Activated CD4-positive, alpha-beta T cell treated with anti-CD3 and anti-CD28 coated beads, Interleukin-2, amount 10 ng/mL, durations not matched to agents 24 days and 14 days (primary cell): ENCODE results near the gene CEP164. TPM values are rescaled to one million over a fixed set of nuclear protein-coding genes. Genes with fewer than 3 reads are reported as not detected.
"Not testable (repeated sequence)": the region's sequence is repeated elsewhere in the genome, so short reads cannot be mapped to it uniquely, and the experiment has no call there.

ENCODE experiments used
- DNase-seq: peaks from one replicate; pipeline ENCODE4 v3.0.0; 2022
- H3K27ac Mint-ChIP-seq: one replicate; pipeline ENCODE4 v1.8.0; 2022; ENCODE audit warnings: mild to moderate bottlenecking, mixed read lengths
- H3K27me3 Mint-ChIP-seq: one replicate; pipeline ENCODE4 v1.8.0; 2022; ENCODE audit warnings: mixed read lengths
- H3K36me3 Mint-ChIP-seq: one replicate; pipeline ENCODE4 v1.8.0; 2022; ENCODE audit warnings: low read depth, mild to moderate bottlenecking, mixed read lengths
- H3K4me1 Mint-ChIP-seq: one replicate; pipeline ENCODE4 v1.8.0; 2021; ENCODE audit warnings: mixed read lengths
- H3K4me3 Mint-ChIP-seq: one replicate; pipeline ENCODE4 v1.8.0; 2022; ENCODE audit warnings: mild to moderate bottlenecking, moderate library complexity, mixed read lengths
- H3K9me3 Mint-ChIP-seq: one replicate; pipeline ENCODE4 v1.8.0; 2021; ENCODE audit warnings: mixed read lengths
- intact Hi-C: fragments of 100-400 bp; cut with micrococcal nuclease; formaldehyde crosslinking; loops from one replicate; pipeline ENCODE4 v1.15.1; 2023
- total RNA-seq: library from RNA; stranded (reverse); gene quantifications from 2 replicates; pipeline ENCODE4 v1.2.3, GENCODE V29; 2022

Gene CEP164
- total RNA-seq, 1 donor from 2014 or later = 39.0 TPM

- Mint-ChIP-seq H3K36me3 (peaks cover 10% of the 10 kb centered on the region), H3K27ac (no peak overlapping the region), H3K27me3 (no peaks in the 10 kb centered on the region), H3K4me3 (no peak overlapping the region), H3K9me3 (no peaks in the 10 kb centered on the region), H3K4me1 (peaks cover under 1% of the 10 kb centered on the region)
- DNase-seq = no peak
- intact Hi-C loops = no loop called here
These were observed 56.4 kb downstream of the CEP164 start for GRCh38 chr11:117384045-117384444.

- no peaks in the 10 kb centered on the region for H3K9me3 Mint-ChIP-seq
- peaks cover 1% of the 10 kb centered on the region for H3K4me1 Mint-ChIP-seq
- intact Hi-C loops = no loop called here
- peaks cover 15% of the 10 kb centered on the region for H3K36me3 Mint-ChIP-seq
- H3K27ac Mint-ChIP-seq = no peak overlapping the region
- H3K4me3 Mint-ChIP-seq = no peak overlapping the region
- no peak for DNase-seq
- no peaks in the 10 kb centered on the region for H3K27me3 Mint-ChIP-seq
These were observed 57.8 kb downstream of the CEP164 start for GRCh38 chr11:117385471-117385870.

- no peak overlapping the region for H3K4me3 Mint-ChIP-seq
- peaks cover 16% of the 10 kb centered on the region for H3K36me3 Mint-ChIP-seq
- intact Hi-C loops = no loop called here
- no peak for DNase-seq
- peaks cover 1% of the 10 kb centered on the region for H3K4me1 Mint-ChIP-seq
- H3K27ac Mint-ChIP-seq = no peak overlapping the region
- no peaks in the 10 kb centered on the region for H3K27me3 Mint-ChIP-seq
- H3K9me3 Mint-ChIP-seq = no peaks in the 10 kb centered on the region
These were observed 58.3 kb downstream of the CEP164 start for GRCh38 chr11:117385906-117386305.

- Mint-ChIP-seq H3K27me3 (no peaks in the 10 kb centered on the region), H3K36me3 (peaks cover 23% of the 10 kb centered on the region), H3K27ac (no peak overlapping the region), H3K4me3 (no peak overlapping the region), H3K4me1 (peaks cover 1% of the 10 kb centered on the region), H3K9me3 (no peaks in the 10 kb centered on the region)
- intact Hi-C loops = no loop called here
- DNase-seq = no peak
These were observed 60.5 kb downstream of the CEP164 start for GRCh38 chr11:117387992-117388755.

- Mint-ChIP-seq H3K4me3 (no peak overlapping the region), H3K27me3 (no peaks in the 10 kb centered on the region), H3K4me1 (peaks cover 1% of the 10 kb centered on the region), H3K27ac (no peak overlapping the region), H3K36me3 (peaks cover 31% of the 10 kb centered on the region), H3K9me3 (no peaks in the 10 kb centered on the region)
- no peak for DNase-seq
- intact Hi-C loops = no loop called here
These were observed 63.1 kb downstream of the CEP164 start for GRCh38 chr11:117390743-117391142.

- Mint-ChIP-seq H3K9me3 (no peaks in the 10 kb centered on the region), H3K4me1 (peaks cover 1% of the 10 kb centered on the region), H3K4me3 (no peak overlapping the region), H3K27me3 (no peaks in the 10 kb centered on the region), H3K36me3 (peaks cover 34% of the 10 kb centered on the region), H3K27ac (no peak overlapping the region)
- intact Hi-C loops = no loop called here
- DNase-seq = no peak
These were observed 63.5 kb downstream of the CEP164 start for GRCh38 chr11:117391181-117391580.

- H3K9me3 Mint-ChIP-seq = no peaks in the 10 kb centered on the region
- peaks cover 1% of the 10 kb centered on the region for H3K4me1 Mint-ChIP-seq
- H3K27me3 Mint-ChIP-seq = no peaks in the 10 kb centered on the region
- H3K36me3 Mint-ChIP-seq = peaks cover 41% of the 10 kb centered on the region
- no peak overlapping the region for H3K4me3 Mint-ChIP-seq
- intact Hi-C loops = no loop called here
- H3K27ac Mint-ChIP-seq = no peak overlapping the region
- DNase-seq = no peak
These were observed 64.5 kb downstream of the CEP164 start for GRCh38 chr11:117392001-117392690.

- peaks cover 1% of the 10 kb centered on the region for H3K4me1 Mint-ChIP-seq
- H3K4me3 Mint-ChIP-seq = no peak overlapping the region
- no peaks in the 10 kb centered on the region for H3K9me3 Mint-ChIP-seq
- no peak overlapping the region for H3K27ac Mint-ChIP-seq
- no peak for DNase-seq
- peaks cover 49% of the 10 kb centered on the region for H3K36me3 Mint-ChIP-seq
- intact Hi-C loops = no loop called here
- no peaks in the 10 kb centered on the region for H3K27me3 Mint-ChIP-seq
These were observed 65.3 kb downstream of the CEP164 start for GRCh38 chr11:117392979-117393378.

GRCh38 chr11:117394221-117394925 lies 66.7 kb downstream of the CEP164 start:
- intact Hi-C loops = no loop called here
- no peaks in the 10 kb centered on the region for H3K4me1 Mint-ChIP-seq
- peaks cover 4% of the 10 kb centered on the region for H3K9me3 Mint-ChIP-seq
- no peak for DNase-seq
- no peak overlapping the region for H3K27ac Mint-ChIP-seq
- peaks cover 55% of the 10 kb centered on the region for H3K36me3 Mint-ChIP-seq
- no peaks in the 10 kb centered on the region for H3K27me3 Mint-ChIP-seq
- H3K4me3 Mint-ChIP-seq = no peak overlapping the region

- Mint-ChIP-seq H3K36me3 (peaks cover 59% of the 10 kb centered on the region), H3K27ac (no peak overlapping the region), H3K4me1 (peaks cover under 1% of the 10 kb centered on the region), H3K27me3 (no peaks in the 10 kb centered on the region), H3K4me3 (no peak overlapping the region), H3K9me3 (peaks cover 7% of the 10 kb centered on the region)
- intact Hi-C loops = no loop called here
- no peak for DNase-seq
These were observed 67.8 kb downstream of the CEP164 start for GRCh38 chr11:117395476-117395875.

- no peak for DNase-seq
These were observed 69.3 kb downstream of the CEP164 start for GRCh38 chr11:117396970-117397369.

GRCh38 chr11:117398618-117399017 lies 71.0 kb downstream of the CEP164 start:
- H3K4me1 Mint-ChIP-seq, H3K4me3 Mint-ChIP-seq, intact Hi-C loops, H3K27me3 Mint-ChIP-seq, H3K27ac Mint-ChIP-seq, DNase-seq: not testable (repeated sequence)
- Mint-ChIP-seq H3K9me3 (peaks cover 14% of the 10 kb centered on the region), H3K36me3 (peaks cover 66% of the 10 kb centered on the region)

More at GRCh38 chr11:117396970-117397369, 69.3 kb downstream of the CEP164 start:
- Mint-ChIP-seq H3K4me1 (peaks cover 5% of the 10 kb centered on the region), H3K36me3 (peaks cover 62% of the 10 kb centered on the region), H3K27me3 (no peaks in the 10 kb centered on the region), H3K27ac (no peak overlapping the region), H3K4me3 (no peak overlapping the region), H3K9me3 (peaks cover 10% of the 10 kb centered on the region)
- intact Hi-C loops = no loop called here

GRCh38 chr11:117399100-117399840 lies 71.6 kb downstream of the CEP164 start:
- H3K4me1 Mint-ChIP-seq, H3K4me3 Mint-ChIP-seq, H3K27ac Mint-ChIP-seq, intact Hi-C loops, H3K27me3 Mint-ChIP-seq, DNase-seq: not testable (repeated sequence)
- H3K36me3 Mint-ChIP-seq = peaks cover 69% of the 10 kb centered on the region
- H3K9me3 Mint-ChIP-seq = peaks cover 14% of the 10 kb centered on the region
